Hepatocyte (in vitro differentiated cells): ENCODE measurements around the gene ATF3. TPM values are rescaled to one million over a fixed set of nuclear protein-coding genes. Genes with fewer than 3 reads are reported as not detected.

Experiments
- DNase-seq: peaks from one replicate; pipeline ENCODE4 v3.0.0-alpha.2; 2016; ENCODE audit warnings: low spot score
- H2AFZ ChIP-seq: fragments of 200-600 bp; sonication (generic); 2 replicates; pipeline ENCODE4 v1.6.0; 2016; ENCODE audit warnings: antibody characterized with exemption, mild to moderate bottlenecking
- H3K27ac ChIP-seq: fragments of 200-600 bp; sonication (generic); 2 replicates; pipeline ENCODE4 v1.5.1; 2016; ENCODE audit warnings: mild to moderate bottlenecking
- H3K27me3 ChIP-seq: fragments of 200-600 bp; sonication (generic); 2 replicates; pipeline ENCODE4 v1.6.1; 2016
- H3K36me3 ChIP-seq: fragments of 200-600 bp; sonication (generic); replicated peaks from 2 replicates; pipeline ENCODE4 v1.5.1; 2016; ENCODE audit warnings: low read depth; ENCODE audit not compliant: insufficient read depth
- H3K4me1 ChIP-seq: fragments of 200-600 bp; sonication (generic); 2 replicates; pipeline ENCODE4 v1.5.1; 2016; ENCODE audit warnings: mild to moderate bottlenecking, moderate library complexity; ENCODE audit not compliant: insufficient read depth
- H3K4me2 ChIP-seq: fragments of 200-600 bp; sonication (generic); 2 replicates; pipeline ENCODE4 v1.6.0; 2016
- H3K4me3 ChIP-seq: fragments of 200-600 bp; sonication (generic); 2 replicates; pipeline ENCODE4 v1.5.1; 2016; ENCODE audit warnings: mild to moderate bottlenecking
- H3K79me2 ChIP-seq: fragments of 200-600 bp; sonication (generic); 2 replicates; pipeline ENCODE4 v1.6.0; 2017; ENCODE audit warnings: mild to moderate bottlenecking
- H3K9me2 ChIP-seq: fragments of 200-600 bp; sonication (generic); replicated peaks from 2 replicates; pipeline ENCODE4 v1.6.0; 2017; ENCODE audit warnings: mild to moderate bottlenecking; ENCODE audit not compliant: insufficient read depth
- H3K9me3 ChIP-seq: fragments of 200-600 bp; sonication (generic); 2 replicates; pipeline ENCODE4 v1.5.1; 2016; ENCODE audit warnings: low read depth, mild to moderate bottlenecking
- H4K20me1 ChIP-seq: fragments of 200-600 bp; sonication (generic); 2 replicates; pipeline ENCODE4 v1.6.0; 2016; ENCODE audit warnings: mild to moderate bottlenecking; ENCODE audit not compliant: insufficient read depth, poor library complexity, severe bottlenecking
- EZH2 ChIP-seq: fragments of 200-600 bp; sonication (generic); IDR thresholded peaks from 2 replicates; pipeline ENCODE4 v1.6.1; 2016; ENCODE audit warnings: antibody characterized with exemption, mild to moderate bottlenecking, borderline replicate concordance
- EZH2phosphoT487 ChIP-seq: fragments of 200-600 bp; sonication (generic); IDR thresholded peaks from one replicate; pipeline ENCODE4 v1.6.1; 2018; ENCODE audit warnings: antibody characterized with exemption, mild to moderate bottlenecking, low read depth, moderate library complexity; ENCODE audit not compliant: unreplicated experiment, severe bottlenecking
- WGBS: methylation state at CpG from one replicate; pipeline ENCODE4 v1.1.6; 2016; ENCODE audit warnings: low lambda C conversion rate; ENCODE audit errors: missing lambda C conversion rate; 5-methylcytosine and 5-hydroxymethylcytosine counted together
- polyA plus RNA-seq: library from polyadenylated mRNA; unstranded; fragments of >200 nt; fragmentation: Nextera tagmentation; extraction: Ambion mirVana; gene quantifications from 2 replicates; pipeline ENCODE4 v1.2.1, GENCODE V29; 2016
- total RNA-seq: library from RNA; depleted of rRNA; stranded (reverse); fragments of >200 nt; gene quantifications from 2 replicates; pipeline ENCODE4 v1.2.3, GENCODE V29; 2014
- TF ChIP-seq, protein P1 (sequence below): fragments of 200-600 bp; sonication (generic); IDR thresholded peaks from 2 replicates; pipeline ENCODE4 v1.5.1; 2016; ENCODE audit warnings: antibody characterized with exemption, mild to moderate bottlenecking; ENCODE audit not compliant: poor library complexity

Gene ATF3
- total and polyA plus RNA-seq, 2 experiments from 2014 or later: 128 to 129 TPM

DNA sequence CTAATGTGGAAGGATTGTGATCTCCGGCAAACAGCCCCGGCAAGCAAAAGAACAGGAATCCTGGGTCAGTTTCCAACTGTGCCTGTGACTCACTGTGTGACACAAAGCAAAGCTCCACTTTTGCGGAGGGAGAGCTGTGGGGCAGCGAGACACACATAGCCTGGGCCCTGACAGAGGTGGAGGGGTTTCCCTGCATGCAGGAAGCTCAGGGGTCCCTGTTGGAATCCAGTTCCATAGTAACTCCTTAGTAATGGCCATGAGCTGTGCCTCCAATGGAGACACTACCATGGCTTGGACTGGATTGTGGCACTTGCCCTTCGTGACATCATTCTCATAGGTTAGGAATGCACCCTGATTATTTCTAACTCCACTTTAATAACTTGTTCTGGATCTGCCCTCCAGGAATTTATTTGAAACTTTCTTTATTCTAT, 47.0 kb upstream of the ATF3 start:
- no peaks in the 10 kb centered on the region for H3K79me2 ChIP-seq
- H3K36me3 ChIP-seq: no peaks in the 10 kb centered on the region
- H3K4me3 ChIP-seq: no peak overlapping the region
- no peak for DNase-seq
- peak overlapping the region; percentile 36 for H3K27ac ChIP-seq
- no peaks in the 10 kb centered on the region for H3K27me3 ChIP-seq
- H2AFZ ChIP-seq: no peak overlapping the region
- TF ChIP-seq, protein P1, sequence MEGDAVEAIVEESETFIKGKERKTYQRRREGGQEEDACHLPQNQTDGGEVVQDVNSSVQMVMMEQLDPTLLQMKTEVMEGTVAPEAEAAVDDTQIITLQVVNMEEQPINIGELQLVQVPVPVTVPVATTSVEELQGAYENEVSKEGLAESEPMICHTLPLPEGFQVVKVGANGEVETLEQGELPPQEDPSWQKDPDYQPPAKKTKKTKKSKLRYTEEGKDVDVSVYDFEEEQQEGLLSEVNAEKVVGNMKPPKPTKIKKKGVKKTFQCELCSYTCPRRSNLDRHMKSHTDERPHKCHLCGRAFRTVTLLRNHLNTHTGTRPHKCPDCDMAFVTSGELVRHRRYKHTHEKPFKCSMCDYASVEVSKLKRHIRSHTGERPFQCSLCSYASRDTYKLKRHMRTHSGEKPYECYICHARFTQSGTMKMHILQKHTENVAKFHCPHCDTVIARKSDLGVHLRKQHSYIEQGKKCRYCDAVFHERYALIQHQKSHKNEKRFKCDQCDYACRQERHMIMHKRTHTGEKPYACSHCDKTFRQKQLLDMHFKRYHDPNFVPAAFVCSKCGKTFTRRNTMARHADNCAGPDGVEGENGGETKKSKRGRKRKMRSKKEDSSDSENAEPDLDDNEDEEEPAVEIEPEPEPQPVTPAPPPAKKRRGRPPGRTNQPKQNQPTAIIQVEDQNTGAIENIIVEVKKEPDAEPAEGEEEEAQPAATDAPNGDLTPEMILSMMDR: no peak
- TF ChIP-seq EZH2 (no peak), EZH2phosphoT487 (no peak)
- 82% methylated on average over 5 of the region's 5 CpGs for WGBS
- no peaks in the 10 kb centered on the region for H3K9me3 ChIP-seq
- H4K20me1 ChIP-seq: no peaks in the 10 kb centered on the region
- H3K9me2 ChIP-seq: no peaks in the 10 kb centered on the region
- H3K4me2 ChIP-seq: no peak overlapping the region
- peaks cover 4% of the 10 kb centered on the region for H3K4me1 ChIP-seq

DNA sequence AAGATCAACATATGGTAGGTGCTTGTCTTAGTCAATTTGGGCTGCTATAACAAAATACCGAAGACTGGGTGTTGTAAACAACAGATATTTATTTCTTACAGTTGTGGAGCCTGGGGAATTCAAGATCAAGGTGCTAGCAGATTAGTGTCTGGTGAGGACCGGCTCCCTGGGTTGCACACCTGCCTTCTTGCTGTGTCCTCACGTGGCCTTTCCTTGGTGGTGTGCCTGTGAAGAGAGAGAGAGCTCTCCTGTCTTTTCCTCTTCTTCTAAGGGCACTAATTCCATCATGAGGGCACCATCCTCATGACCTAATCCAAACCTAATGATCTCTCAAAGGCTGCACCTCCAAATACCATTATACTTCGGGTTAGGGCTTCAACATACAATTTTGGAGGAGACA, 45.8 kb upstream of the ATF3 start:
- Histone ChIP-seq H4K20me1 (no peaks in the 10 kb centered on the region), H3K27ac (no peak overlapping the region), H3K4me3 (no peak overlapping the region), H3K9me3 (no peaks in the 10 kb centered on the region), H3K4me1 (peaks cover 8% of the 10 kb centered on the region), H3K4me2 (no peak overlapping the region), H2AFZ (no peak overlapping the region), H3K9me2 (no peaks in the 10 kb centered on the region), H3K36me3 (no peaks in the 10 kb centered on the region), H3K27me3 (no peaks in the 10 kb centered on the region), H3K79me2 (no peaks in the 10 kb centered on the region)
- TF ChIP-seq, protein P1: no peak
- no peak for DNase-seq
- WGBS: 87% methylated on average over 4 of the region's 4 CpGs

DNA sequence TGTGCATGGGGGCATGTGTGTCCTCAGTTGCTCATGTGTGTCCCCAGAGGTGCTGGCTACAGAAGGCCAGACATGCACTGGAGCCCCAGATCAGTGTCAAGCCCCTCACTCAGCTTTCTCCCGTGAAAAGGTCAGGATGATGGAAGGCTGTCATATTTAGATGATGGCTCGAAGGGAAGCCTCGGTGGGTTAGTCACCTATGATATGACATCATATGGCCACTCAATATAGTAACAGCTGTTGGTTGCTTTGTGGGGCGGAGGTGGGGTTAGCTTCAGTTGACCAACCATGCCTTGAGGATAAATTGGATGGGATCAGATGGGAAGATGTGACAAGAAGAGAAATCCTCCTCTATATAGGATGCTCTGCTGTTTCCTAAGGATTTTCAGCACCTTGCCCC, 43.5 kb upstream of the ATF3 start:
- DNase-seq: no peak
- H4K20me1 ChIP-seq: no peaks in the 10 kb centered on the region
- H3K4me2 ChIP-seq: no peak overlapping the region
- H3K27ac ChIP-seq: no peak overlapping the region
- no peaks in the 10 kb centered on the region for H3K27me3 ChIP-seq
- no peak overlapping the region for H3K4me3 ChIP-seq
- 96% methylated on average over 4 of the region's 4 CpGs for WGBS
- peaks cover 5% of the 10 kb centered on the region for H3K4me1 ChIP-seq
- H3K9me2 ChIP-seq: no peaks in the 10 kb centered on the region
- H3K9me3 ChIP-seq: no peaks in the 10 kb centered on the region
- H2AFZ ChIP-seq: no peak overlapping the region
- TF ChIP-seq EZH2 (no peak), EZH2phosphoT487 (no peak)
- TF ChIP-seq, protein P1: no peak
- no peaks in the 10 kb centered on the region for H3K79me2 ChIP-seq
- no peaks in the 10 kb centered on the region for H3K36me3 ChIP-seq
